B cell (primary cell): Measurements from ENCODE around the gene MAML2. TPM values are rescaled to one million over a fixed set of nuclear protein-coding genes. Genes with fewer than 3 reads are reported as not detected.

Experiments used
- ATAC-seq: fragments of 200-7000 bp; cut with Tn5 transposase; one replicate; pipeline ENCODE4 v1.10.0; 2021; ENCODE audit warnings: low read depth, mild to moderate bottlenecking, moderate number of reproducible peaks, moderate library complexity
- CTCF ChIA-PET: fragments of 350-600 bp; sonication (Branson Sonifier 250); formaldehyde crosslinking; loops from one replicate; lab custom pipeline; 2021; ENCODE audit warnings: antibody characterized with exemption, inconsistent platforms; lab: Charles Lee
- POLR2A ChIA-PET: fragments of 350-600 bp; sonication (Branson Sonifier 250); formaldehyde crosslinking; loops from one replicate; lab custom pipeline; 2021; ENCODE audit warnings: antibody characterized with exemption; lab: Charles Lee
- DNase-seq: peaks from one replicate; pipeline ENCODE4 v3.0.0; 2013
- H2AFZ ChIP-seq: 2 replicates; pipeline ENCODE4 v1.6.1; 2012; ENCODE audit warnings: mild to moderate bottlenecking, low read depth, low read length; ENCODE audit not compliant: insufficient read depth, poor library complexity, severe bottlenecking
- H3K27ac ChIP-seq, 2 donors: 1 replicate in 1 of 2; 2 replicates in 1 of 2; pipeline ENCODE4 v1.5.1; 2012 to 2013; ENCODE audit warnings: low read length in 2 of 2, mild to moderate bottlenecking in 2 of 2, moderate library complexity in 1 of 2
- H3K27me3 ChIP-seq, 4 experiments: fragments of 200-600 bp in 1 of 4; sonication (generic) in 1 of 4; replicated peaks in 1 of 4; 1 replicate in 2 of 4; 2 replicates in 2 of 4; pipeline versions ENCODE4 v1.6.1 to v1.7.0; 2013 to 2016; ENCODE audit warnings: low read length in 3 of 4, mild to moderate bottlenecking in 2 of 4, mixed read lengths in 1 of 4, moderate library complexity in 1 of 4; ENCODE audit not compliant: insufficient read depth in 4 of 4, control insufficient read depth in 3 of 4; ENCODE audit errors: control extremely low read depth in 1 of 4
- H3K36me3 ChIP-seq, 2 experiments: replicated peaks in 1 of 2; 1 replicate in 1 of 2; 2 replicates in 1 of 2; pipeline versions ENCODE4 v1.6.1 to v1.7.1; 2013; ENCODE audit warnings: low read length in 1 of 2; ENCODE audit not compliant: insufficient read depth in 2 of 2, control insufficient read depth in 1 of 2; ENCODE audit errors: control extremely low read depth in 1 of 2, extremely low read depth in 1 of 2
- H3K4me1 ChIP-seq, 2 donors: fragments of 200-600 bp in 1 of 2; sonication (generic) in 1 of 2; 1 replicate in 1 of 2; 2 replicates in 1 of 2; pipeline versions ENCODE4 v1.5.1 to v1.6.1; 2013 to 2017; ENCODE audit warnings: low read length in 2 of 2; ENCODE audit not compliant: control insufficient read depth in 2 of 2, insufficient read depth in 2 of 2
- H3K4me2 ChIP-seq: replicated peaks from 2 replicates; pipeline ENCODE3; 2012; ENCODE audit warnings: mild to moderate bottlenecking, low read depth, low read length; ENCODE audit not compliant: poor library complexity, severe bottlenecking
- H3K4me3 ChIP-seq, 5 experiments: fragments of 200-600 bp in 1 of 5; sonication (generic) in 1 of 5; 1 replicate in 3 of 5; 2 replicates in 2 of 5; pipeline versions ENCODE4 v1.5.1 to v1.7.0; 2011 to 2016; ENCODE audit warnings: low read length in 4 of 5, mild to moderate bottlenecking in 4 of 5, low read depth in 2 of 5, control low read depth in 1 of 5, moderate library complexity in 1 of 5; ENCODE audit not compliant: insufficient read depth in 1 of 5; ENCODE audit errors: control extremely low read depth in 1 of 5, extremely low read depth in 1 of 5
- H3K79me2 ChIP-seq: fragments of 200-600 bp; sonication (generic); one replicate; pipeline ENCODE4 v1.6.0; 2016; ENCODE audit warnings: low read length; ENCODE audit not compliant: control insufficient read depth, insufficient read depth
- H3K9ac ChIP-seq: fragments of 200-600 bp; sonication (generic); 2 replicates; pipeline ENCODE4 v1.6.1; 2017; ENCODE audit warnings: mild to moderate bottlenecking, low read length, moderate library complexity
- H3K9me3 ChIP-seq, 3 donors: one replicate each; pipeline versions ENCODE4 v1.6.1 to v1.7.1; 2013; ENCODE audit warnings: low read length in 2 of 3; ENCODE audit not compliant: control insufficient read depth in 2 of 3, insufficient read depth in 1 of 3; ENCODE audit errors: control extremely low read depth in 1 of 3
- H4K20me1 ChIP-seq: 2 replicates; pipeline ENCODE4 v1.6.0; 2012; ENCODE audit warnings: mild to moderate bottlenecking, low read length; ENCODE audit not compliant: insufficient read depth, control insufficient read depth, poor library complexity, severe bottlenecking
- H3K27ac Mint-ChIP-seq: one replicate; pipeline ENCODE4 v1.8.0; 2021; ENCODE audit warnings: mixed read lengths
- H3K27me3 Mint-ChIP-seq: one replicate; pipeline ENCODE4 v1.8.0; 2021; ENCODE audit warnings: mixed read lengths
- H3K4me1 Mint-ChIP-seq: one replicate; pipeline ENCODE4 v1.8.0; 2021; ENCODE audit warnings: mixed read lengths
- H3K4me3 Mint-ChIP-seq: one replicate; pipeline ENCODE4 v1.8.0; 2021; ENCODE audit warnings: mixed read lengths
- H3K9me3 Mint-ChIP-seq: one replicate; pipeline ENCODE4 v1.8.0; 2022; ENCODE audit warnings: mixed read lengths; ENCODE audit not compliant: insufficient read depth
- EZH2 ChIP-seq: IDR thresholded peaks from 2 replicates; pipeline ENCODE4 v1.6.1; 2012; ENCODE audit warnings: borderline replicate concordance, low read depth, mild to moderate bottlenecking, moderate library complexity, low read length; ENCODE audit not compliant: insufficient read depth, poor library complexity, severe bottlenecking
- WGBS: methylation state at CpG from one replicate; pipeline ENCODE4 v1.1.5; 2013; ENCODE audit warnings: missing lambda C conversion rate; ENCODE audit not compliant: insufficient coverage; 5-methylcytosine and 5-hydroxymethylcytosine counted together
- intact Hi-C: fragments of 100-400 bp; cut with micrococcal nuclease; formaldehyde crosslinking; loops from one replicate; pipeline ENCODE4 v1.10.0; 2022
- polyA plus RNA-seq: library from polyadenylated mRNA; depleted of rRNA; stranded (reverse); fragments of >200 nt; gene quantifications from 2 replicates; pipeline ENCODE4 v1.2.3, GENCODE V29; 2012
- total RNA-seq, 2 donors: library from RNA; stranded (reverse); fragments of 120-200 nt in 1 of 2; gene quantifications; 1 replicate in 1 of 2; 2 replicates in 1 of 2; pipeline versions ENCODE4 v1.2.3 to v1.2.4, GENCODE V29; 2013 to 2022
- TF ChIP-seq, protein P1 (sequence below): fragments of 200-600 bp; IDR thresholded peaks from one replicate; pipeline ENCODE4 v1.8.0; 2022; ENCODE audit warnings: antibody characterized with exemption, mild to moderate bottlenecking

The MAML2 gene
- total and polyA plus RNA-seq, 2 donors (not counting 1 experiment from before 2014, with no cell fraction given), result 10.7 to 26.4 TPM

DNA sequence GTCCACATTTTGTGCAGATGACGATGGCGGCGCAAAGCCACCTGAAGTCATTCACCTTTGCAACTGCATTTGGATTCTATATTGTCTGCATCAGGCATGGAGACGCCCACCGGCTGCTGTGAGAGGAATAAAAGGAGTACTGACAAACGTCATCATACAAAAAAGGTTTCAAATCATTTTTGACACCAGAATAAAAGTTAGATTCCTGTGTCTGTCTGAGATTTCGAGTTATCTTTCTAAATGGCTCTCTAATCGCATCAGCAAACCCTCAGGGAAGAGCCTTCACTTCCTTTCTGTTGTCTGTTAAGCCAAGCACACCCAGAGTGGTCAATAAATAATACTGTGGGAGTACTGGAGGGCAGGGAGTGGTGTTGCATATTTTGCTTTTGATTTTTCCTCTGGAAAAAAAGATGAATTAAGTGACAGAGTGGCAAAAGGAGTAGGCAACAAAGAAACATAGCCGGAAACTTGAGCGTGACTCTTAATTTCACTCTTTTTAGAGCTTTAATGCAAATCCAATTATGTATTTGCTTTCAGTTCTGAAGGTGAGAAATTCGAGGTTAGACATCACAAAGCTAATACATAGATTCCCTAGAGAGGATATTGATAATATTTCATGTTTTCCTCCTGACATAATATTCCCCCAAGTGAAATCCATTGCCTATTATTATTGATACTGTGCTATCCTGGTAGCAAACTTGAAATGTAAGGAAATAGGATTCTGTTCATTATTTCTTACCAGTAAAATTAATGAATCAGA lies 268.3 kb downstream of the MAML2 start:
- no peak for TF ChIP-seq EZH2
- TF ChIP-seq, protein P1, sequence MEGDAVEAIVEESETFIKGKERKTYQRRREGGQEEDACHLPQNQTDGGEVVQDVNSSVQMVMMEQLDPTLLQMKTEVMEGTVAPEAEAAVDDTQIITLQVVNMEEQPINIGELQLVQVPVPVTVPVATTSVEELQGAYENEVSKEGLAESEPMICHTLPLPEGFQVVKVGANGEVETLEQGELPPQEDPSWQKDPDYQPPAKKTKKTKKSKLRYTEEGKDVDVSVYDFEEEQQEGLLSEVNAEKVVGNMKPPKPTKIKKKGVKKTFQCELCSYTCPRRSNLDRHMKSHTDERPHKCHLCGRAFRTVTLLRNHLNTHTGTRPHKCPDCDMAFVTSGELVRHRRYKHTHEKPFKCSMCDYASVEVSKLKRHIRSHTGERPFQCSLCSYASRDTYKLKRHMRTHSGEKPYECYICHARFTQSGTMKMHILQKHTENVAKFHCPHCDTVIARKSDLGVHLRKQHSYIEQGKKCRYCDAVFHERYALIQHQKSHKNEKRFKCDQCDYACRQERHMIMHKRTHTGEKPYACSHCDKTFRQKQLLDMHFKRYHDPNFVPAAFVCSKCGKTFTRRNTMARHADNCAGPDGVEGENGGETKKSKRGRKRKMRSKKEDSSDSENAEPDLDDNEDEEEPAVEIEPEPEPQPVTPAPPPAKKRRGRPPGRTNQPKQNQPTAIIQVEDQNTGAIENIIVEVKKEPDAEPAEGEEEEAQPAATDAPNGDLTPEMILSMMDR, result no peak
- ChIA-PET CTCF (interaction anchor here (1.1 to 2.4 kb wide), 5 partner anchors 8 to 267 kb away, joined by 3 to 18 read pairs (median 6); partner anchors contain the start of gene MAML2), POLR2A (no interaction called here)
- DNase-seq (no peak), ATAC-seq (no peak)
- peaks cover 42% of the 10 kb centered on the region for H3K4me1 Mint-ChIP-seq
- no CpG with 5 or more reads among the region's 11 CpGs for WGBS
- peaks cover 29 to 30% of the 10 kb centered on the region in 2 donors for H3K4me1 ChIP-seq
- H3K4me3 Mint-ChIP-seq, result peak overlapping the region; percentile 32
- no peaks in the 10 kb centered on the region for H3K9me3 ChIP-seq
- no peak overlapping the region for H3K4me3 ChIP-seq
- no peak overlapping the region for H2AFZ ChIP-seq
- H3K27ac ChIP-seq, result peak overlapping the region in 1 of 2 donors; percentile 53
- no peaks in the 10 kb centered on the region for H3K27me3 Mint-ChIP-seq
- H3K4me2 ChIP-seq, result peak overlapping the region; percentile 25
- H3K9me3 Mint-ChIP-seq, result no peaks in the 10 kb centered on the region
- intact Hi-C loops, result no loop called here
- H3K27me3 ChIP-seq, result no peaks in the 10 kb centered on the region
- H3K27ac Mint-ChIP-seq, result peak overlapping the region; percentile 43
- peaks cover 0 to 6% of the 10 kb centered on the region in 2 experiments for H3K36me3 ChIP-seq
- peaks cover 3% of the 10 kb centered on the region for H3K79me2 ChIP-seq
- peak overlapping the region; percentile 19 for H3K9ac ChIP-seq
- no peaks in the 10 kb centered on the region for H4K20me1 ChIP-seq

GRCh38 chr11:96073536-96073935 lies 269.5 kb downstream of the MAML2 start:
- WGBS, result no CpG with 5 or more reads among the region's 6 CpGs

More at GRCh38 chr11:96073536-96073935, 269.5 kb downstream of the MAML2 start:
- peaks cover 39% of the 10 kb centered on the region for H3K4me1 Mint-ChIP-seq
- H3K4me3 ChIP-seq, result no peak overlapping the region
- TF ChIP-seq, protein P1, result no peak
- TF ChIP-seq EZH2, result no peak
- H4K20me1 ChIP-seq, result no peaks in the 10 kb centered on the region
- H3K9ac ChIP-seq, result no peak overlapping the region
- no peak overlapping the region for H3K4me3 Mint-ChIP-seq
- intact Hi-C loops, result no loop called here
- H3K9me3 ChIP-seq, result no peaks in the 10 kb centered on the region
- peaks cover 0 to 2% of the 10 kb centered on the region in 2 experiments for H3K36me3 ChIP-seq
- ChIA-PET CTCF (no interaction called here), POLR2A (no interaction called here)
- H3K27me3 ChIP-seq, result no peaks in the 10 kb centered on the region
- peaks cover 3% of the 10 kb centered on the region for H3K79me2 ChIP-seq
- no peak overlapping the region for H3K27ac ChIP-seq
- H3K9me3 Mint-ChIP-seq, result no peaks in the 10 kb centered on the region
- no peaks in the 10 kb centered on the region for H3K27me3 Mint-ChIP-seq
- no peak overlapping the region for H3K4me2 ChIP-seq
- ATAC-seq (no peak), DNase-seq (no peak)
- H3K27ac Mint-ChIP-seq, result no peak overlapping the region
- peaks cover 29 to 30% of the 10 kb centered on the region in 2 donors for H3K4me1 ChIP-seq
- no peak overlapping the region for H2AFZ ChIP-seq
